ENCODE results near the gene DPYD.

The DPYD gene

GRCh38 chr1:97898948-97899347, 21.9 kb downstream of the DPYD start:
- no peak overlapping the region for H3K27ac ChIP-seq
- no peaks in the 10 kb centered on the region for H3K27me3 ChIP-seq (ENCODE audit: insufficient read depth, low read depth, severe bottlenecking)
- H3K36me3 ChIP-seq: no peaks in the 10 kb centered on the region
- no peak for TF ChIP-seq CTCF (IDR thresholded peaks at IDR 0.05; ENCODE audit: low read depth, low read length)
- H3K4me3 ChIP-seq (ENCODE audit: low read depth, low read length): no peak overlapping the region
- H3K9me3 ChIP-seq (ENCODE audit: severe bottlenecking): no peaks in the 10 kb centered on the region
- no peak for DNase-seq

GRCh38 chr1:97895278-97895677, 25.6 kb downstream of the DPYD start:
- Histone ChIP-seq H3K36me3 (no peaks in the 10 kb centered on the region), H3K27ac (no peak overlapping the region), H3K27me3 (ENCODE audit: insufficient read depth, low read depth, severe bottlenecking) (no peaks in the 10 kb centered on the region), H3K9me3 (ENCODE audit: severe bottlenecking) (no peaks in the 10 kb centered on the region), H3K4me3 (ENCODE audit: low read depth, low read length) (no peak overlapping the region)
- no peak for TF ChIP-seq CTCF (IDR thresholded peaks at IDR 0.05; ENCODE audit: low read depth, low read length)
- DNase-seq: no peak

GRCh38 chr1:97893844-97894243, 27.0 kb downstream of the DPYD start:
- H3K27ac ChIP-seq: no peak overlapping the region
- DNase-seq: no peak
- no peaks in the 10 kb centered on the region for H3K27me3 ChIP-seq (ENCODE audit: insufficient read depth, low read depth, severe bottlenecking)
- H3K9me3 ChIP-seq (ENCODE audit: severe bottlenecking): no peaks in the 10 kb centered on the region
- no peaks in the 10 kb centered on the region for H3K36me3 ChIP-seq
- H3K4me3 ChIP-seq (ENCODE audit: low read depth, low read length): no peak overlapping the region
- TF ChIP-seq CTCF (IDR thresholded peaks at IDR 0.05; ENCODE audit: low read depth, low read length): no peak

- DNase-seq: no peak
- Histone ChIP-seq H3K27ac (no peak overlapping the region), H3K9me3 (ENCODE audit: severe bottlenecking) (no peaks in the 10 kb centered on the region), H3K27me3 (ENCODE audit: insufficient read depth, low read depth, severe bottlenecking) (no peaks in the 10 kb centered on the region), H3K36me3 (no peaks in the 10 kb centered on the region), H3K4me3 (ENCODE audit: low read depth, low read length) (no peak overlapping the region)
- no peak for TF ChIP-seq CTCF (IDR thresholded peaks at IDR 0.05; ENCODE audit: low read depth, low read length)
Measured at GRCh38 chr1:97886199-97886598, 34.6 kb downstream of the DPYD start.

GRCh38 chr1:97883823-97884222, 37.0 kb downstream of the DPYD start:
- Histone ChIP-seq H3K36me3 (no peaks in the 10 kb centered on the region), H3K27ac (no peak overlapping the region), H3K27me3 (ENCODE audit: insufficient read depth, low read depth, severe bottlenecking) (no peaks in the 10 kb centered on the region), H3K9me3 (ENCODE audit: severe bottlenecking) (no peaks in the 10 kb centered on the region), H3K4me3 (ENCODE audit: low read depth, low read length) (no peak overlapping the region)
- DNase-seq: no peak
- TF ChIP-seq CTCF (IDR thresholded peaks at IDR 0.05; ENCODE audit: low read depth, low read length): no peak

- no peak for DNase-seq
- H3K27ac ChIP-seq: no peak overlapping the region
- TF ChIP-seq CTCF (IDR thresholded peaks at IDR 0.05; ENCODE audit: low read depth, low read length): no peak
- H3K9me3 ChIP-seq (ENCODE audit: severe bottlenecking): no peaks in the 10 kb centered on the region
- H3K27me3 ChIP-seq (ENCODE audit: insufficient read depth, low read depth, severe bottlenecking): no peaks in the 10 kb centered on the region
- no peaks in the 10 kb centered on the region for H3K36me3 ChIP-seq
- no peak overlapping the region for H3K4me3 ChIP-seq (ENCODE audit: low read depth, low read length)
Measured at GRCh38 chr1:97877307-97877706, 43.5 kb downstream of the DPYD start.
